ENCODE results near the gene MYO7B. TPM values are rescaled to one million over a fixed set of nuclear protein-coding genes. Genes with fewer than 3 reads are reported as not detected.

Gene MYO7B
- total RNA-seq, 1 experiment from 2014 or later: not detected

GRCh38 chr2:127610561-127610960 is 75.1 kb downstream of the MYO7B start:
- in situ Hi-C loops (cut with HindIII; ENCODE audit: low pct_unique_long_range_greater_than_20kb, low sequenced_read_pairs): no loop called here
- DNase-seq (ENCODE audit: low read depth): no peak

- in situ Hi-C loops (cut with HindIII; ENCODE audit: low pct_unique_long_range_greater_than_20kb, low sequenced_read_pairs): no loop called here
- DNase-seq (ENCODE audit: low read depth): no peak
Measured at GRCh38 chr2:127611076-127611925, 75.8 kb downstream of the MYO7B start.

GRCh38 chr2:127612111-127612822 is 76.8 kb downstream of the MYO7B start:
- in situ Hi-C loops (cut with HindIII; ENCODE audit: low pct_unique_long_range_greater_than_20kb, low sequenced_read_pairs): no loop called here
- no peak for DNase-seq (ENCODE audit: low read depth)

- in situ Hi-C loops (cut with HindIII; ENCODE audit: low pct_unique_long_range_greater_than_20kb, low sequenced_read_pairs): no loop called here
- DNase-seq (ENCODE audit: low read depth): no peak
Measured at GRCh38 chr2:127614246-127614645, 78.8 kb downstream of the MYO7B start.

- no peak for DNase-seq (ENCODE audit: low read depth)
- in situ Hi-C loops (cut with HindIII; ENCODE audit: low pct_unique_long_range_greater_than_20kb, low sequenced_read_pairs): no loop called here
Measured at GRCh38 chr2:127614731-127615130, 79.2 kb downstream of the MYO7B start.

GRCh38 chr2:127615511-127616166 is 80.2 kb downstream of the MYO7B start:
- DNase-seq (ENCODE audit: low read depth): no peak
- in situ Hi-C loops (cut with HindIII; ENCODE audit: low pct_unique_long_range_greater_than_20kb, low sequenced_read_pairs): no loop called here

GRCh38 chr2:127618551-127619202 is 83.2 kb downstream of the MYO7B start:
- DNase-seq (ENCODE audit: low read depth): no peak
- in situ Hi-C loops (cut with HindIII; ENCODE audit: low pct_unique_long_range_greater_than_20kb, low sequenced_read_pairs): no loop called here

- in situ Hi-C loops (cut with HindIII; ENCODE audit: low pct_unique_long_range_greater_than_20kb, low sequenced_read_pairs): no loop called here
- no peak for DNase-seq (ENCODE audit: low read depth)
Measured at GRCh38 chr2:127619203-127619590, 83.7 kb downstream of the MYO7B start.

- in situ Hi-C loops (cut with HindIII; ENCODE audit: low pct_unique_long_range_greater_than_20kb, low sequenced_read_pairs): no loop called here
- no peak for DNase-seq (ENCODE audit: low read depth)
Measured at GRCh38 chr2:127619877-127620705, 84.6 kb downstream of the MYO7B start.

GRCh38 chr2:127620866-127621265 is 85.4 kb downstream of the MYO7B start:
- in situ Hi-C loops (cut with HindIII; ENCODE audit: low pct_unique_long_range_greater_than_20kb, low sequenced_read_pairs): no loop called here
- DNase-seq (ENCODE audit: low read depth): no peak

- no peak for DNase-seq (ENCODE audit: low read depth)
- in situ Hi-C loops (cut with HindIII; ENCODE audit: low pct_unique_long_range_greater_than_20kb, low sequenced_read_pairs): no loop called here
Measured at GRCh38 chr2:127621981-127622431, 86.5 kb downstream of the MYO7B start.

GRCh38 chr2:127622561-127623387 is 87.3 kb downstream of the MYO7B start:
- no peak for DNase-seq (ENCODE audit: low read depth)
- in situ Hi-C loops (cut with HindIII; ENCODE audit: low pct_unique_long_range_greater_than_20kb, low sequenced_read_pairs): no loop called here

- in situ Hi-C loops (cut with HindIII; ENCODE audit: low pct_unique_long_range_greater_than_20kb, low sequenced_read_pairs): no loop called here
- no peak for DNase-seq (ENCODE audit: low read depth)
Measured at GRCh38 chr2:127623388-127624319, 88.2 kb downstream of the MYO7B start.

- in situ Hi-C loops (cut with HindIII; ENCODE audit: low pct_unique_long_range_greater_than_20kb, low sequenced_read_pairs): no loop called here
- DNase-seq (ENCODE audit: low read depth): no peak
Measured at GRCh38 chr2:127624320-127624755, 88.9 kb downstream of the MYO7B start.

- in situ Hi-C loops (cut with HindIII; ENCODE audit: low pct_unique_long_range_greater_than_20kb, low sequenced_read_pairs): no loop called here
- DNase-seq (ENCODE audit: low read depth): no peak
Measured at GRCh38 chr2:127624756-127625571, 89.5 kb downstream of the MYO7B start.
